ENCODE results near the gene SGTA. TPM values are rescaled to one million over a fixed set of nuclear protein-coding genes. Genes with fewer than 3 reads are reported as not detected.
A peak's percentile ranks its signal among the peaks of the same experiment; 100 is the strongest.

Gene SGTA
- total and polyA plus RNA-seq, 9 of the 15 experiments (the other 6 are each of a cell fraction or from before 2014, with no cell fraction given) = 1.4 to 110 (median 49.9) TPM

- no TSS peak for BruUV-seq (replicated peaks)
- H3K27me3 ChIP-seq (ENCODE audit: control insufficient read depth in 2 of 2, insufficient read depth in 2 of 2, low read length in 2 of 2) = no peaks in the 10 kb centered on the region
- no peak overlapping the region for H3K4me3 ChIP-seq
- peak overlapping the region in 1 of 2 experiments; percentile 35; a peak in 1 of 4 replicates for H3K9ac ChIP-seq (ENCODE audit: insufficient read depth in 1 of 2, low read depth in 2 of 2, low read length in 2 of 2)
- H3K27ac ChIP-seq (ENCODE audit: extremely low read depth, low read depth, low read length) = no peak overlapping the region
- DNase-seq (ENCODE audit: extremely low read depth in 1 of 4, low spot score in 3 of 4) = no peak
- H3K9me3 ChIP-seq (replicated peaks; ENCODE audit: control insufficient read depth, insufficient read depth, low read depth, low read length) = no peaks in the 10 kb centered on the region
- ChIA-PET CTCF (ENCODE audit: low intra/inter-chr PET ratio) (no interaction called here), POLR2A (no interaction called here)
- 93% methylated on average over 18 of the region's 37 CpGs for whole genome bisulfite sequencing (ENCODE audit: insufficient coverage, low coverage, missing lambda C conversion rate)
- no peaks in the 10 kb centered on the region for H4K20me1 ChIP-seq (replicated peaks; ENCODE audit: control insufficient read depth, insufficient read depth, low read length)
- FAIRE-seq = no peak
- H3K79me2 ChIP-seq (ENCODE audit: control insufficient read depth, insufficient read depth, low read length) = no peaks in the 10 kb centered on the region
- H3K9me1 ChIP-seq (ENCODE audit: control insufficient read depth, insufficient read depth, low read length) = no peaks in the 10 kb centered on the region
- no peak for ATAC-seq
- peaks cover 0 to 21% of the 10 kb centered on the region in 2 experiments; a peak in 2 of 5 replicates for H3K4me1 ChIP-seq (replicated peaks in 1 of 2; ENCODE audit: control insufficient read depth in 2 of 2, insufficient read depth in 2 of 2, low read length in 2 of 2)
- no peak overlapping the region for H3K4me2 ChIP-seq (ENCODE audit: insufficient read depth, low read length)
- no peak overlapping the region for H2AFZ ChIP-seq (ENCODE audit: low read depth, low read length)
- peaks cover 67% of the 10 kb centered on the region; the same call in 2 of the 3 replicates for H3K36me3 ChIP-seq (ENCODE audit: control insufficient read depth, insufficient read depth, low read length)
- intact Hi-C loops (cut with micrococcal nuclease) (no loop called here), in situ Hi-C loops (cut with MboI) (no loop called here)
- TF ChIP-seq SRF (CRISPR knock-in tag; IDR thresholded peaks at IDR 0.05) (no peak), STAT6 (CRISPR knock-in tag; IDR thresholded peaks at IDR 0.05) (no peak), ZNF583 (CRISPR knock-in tag; IDR thresholded peaks at IDR 0.05) (no peak), LEF1 (IDR thresholded peaks at IDR 0.05) (no peak), CREB1 (IDR thresholded peaks at IDR 0.05) (no peak), CREB1 (CRISPR knock-in tag; IDR thresholded peaks at IDR 0.05) (no peak), NR1H2 (CRISPR knock-in tag; IDR thresholded peaks at IDR 0.05) (no peak), EP300 (IDR thresholded peaks at IDR 0.05; ENCODE audit: low read length) (no peak), SLC30A9 (CRISPR knock-in tag; IDR thresholded peaks at IDR 0.05) (no peak), PRPF4 (IDR thresholded peaks at IDR 0.05; ENCODE audit: insufficient read depth, low read depth, low read length, poor library complexity, severe bottlenecking) (no peak), BCL6 (CRISPR knock-in tag; IDR thresholded peaks at IDR 0.05) (no peak), RBBP5 (IDR thresholded peaks at IDR 0.05; ENCODE audit: borderline replicate concordance, insufficient read depth, low read length, poor library complexity, severe bottlenecking) (no peak)
- TF ChIP-seq, protein P1, sequence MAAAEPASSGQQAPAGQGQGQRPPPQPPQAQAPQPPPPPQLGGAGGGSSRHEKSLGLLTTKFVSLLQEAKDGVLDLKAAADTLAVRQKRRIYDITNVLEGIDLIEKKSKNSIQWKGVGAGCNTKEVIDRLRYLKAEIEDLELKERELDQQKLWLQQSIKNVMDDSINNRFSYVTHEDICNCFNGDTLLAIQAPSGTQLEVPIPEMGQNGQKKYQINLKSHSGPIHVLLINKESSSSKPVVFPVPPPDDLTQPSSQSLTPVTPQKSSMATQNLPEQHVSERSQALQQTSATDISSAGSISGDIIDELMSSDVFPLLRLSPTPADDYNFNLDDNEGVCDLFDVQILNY (CRISPR knock-in tag; IDR thresholded peaks at IDR 0.05) = no peak
- TF ChIP-seq, protein P2, sequence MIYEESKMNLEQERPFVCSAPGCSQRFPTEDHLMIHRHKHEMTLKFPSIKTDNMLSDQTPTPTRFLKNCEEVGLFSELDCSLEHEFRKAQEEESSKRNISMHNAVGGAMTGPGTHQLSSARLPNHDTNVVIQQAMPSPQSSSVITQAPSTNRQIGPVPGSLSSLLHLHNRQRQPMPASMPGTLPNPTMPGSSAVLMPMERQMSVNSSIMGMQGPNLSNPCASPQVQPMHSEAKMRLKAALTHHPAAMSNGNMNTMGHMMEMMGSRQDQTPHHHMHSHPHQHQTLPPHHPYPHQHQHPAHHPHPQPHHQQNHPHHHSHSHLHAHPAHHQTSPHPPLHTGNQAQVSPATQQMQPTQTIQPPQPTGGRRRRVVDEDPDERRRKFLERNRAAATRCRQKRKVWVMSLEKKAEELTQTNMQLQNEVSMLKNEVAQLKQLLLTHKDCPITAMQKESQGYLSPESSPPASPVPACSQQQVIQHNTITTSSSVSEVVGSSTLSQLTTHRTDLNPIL (CRISPR knock-in tag; IDR thresholded peaks at IDR 0.05) = no peak
These were observed 29.6 kb upstream of the SGTA start for GRCh38 chr19:2812414-2813234.

Data from K562 (cell line).